Uterus (tissue), 2 donors: ENCODE results near the gene BBS9.

Source experiments
- POLR2A ChIP-seq, 2 donors: fragments of 450-650 bp; IDR thresholded peaks; one replicate each; pipeline ENCODE4 v1.6.1; 2016; ENCODE audit warnings: antibody characterized with exemption in 2 of 2, mild to moderate bottlenecking in 1 of 2, moderate library complexity in 1 of 2
- TF ChIP-seq, protein P1 (sequence below), 4 experiments: fragments of 200-600 bp in 2 of 4; fragments of 450-650 bp in 2 of 4; sonication (generic) in 2 of 4; IDR thresholded peaks; one replicate each; pipeline ENCODE4 v1.5.1; 2016 to 2019; ENCODE audit warnings: antibody characterized with exemption in 4 of 4, mild to moderate bottlenecking in 2 of 4, moderate library complexity in 1 of 4

DNA sequence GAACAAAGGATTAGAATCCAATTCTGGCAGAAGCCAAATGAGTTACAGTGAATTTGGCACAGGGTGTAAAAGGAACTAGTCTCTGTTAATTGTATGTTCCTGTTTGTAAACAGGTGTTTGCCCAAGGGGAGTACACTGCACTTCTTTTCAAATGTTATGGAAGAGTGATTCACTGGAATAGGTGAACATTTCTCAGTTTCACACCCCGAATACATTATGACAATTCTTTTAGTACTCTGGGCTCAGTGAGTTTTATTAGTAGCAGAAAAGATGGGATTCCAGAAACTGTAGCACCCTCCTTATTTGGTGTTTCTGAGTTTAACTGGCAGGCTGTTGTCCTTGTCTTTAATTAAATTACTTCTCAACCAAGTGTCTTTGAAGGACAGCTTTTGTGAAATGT, 329.2 kb downstream of the BBS9 start:
- TF ChIP-seq, protein P1, sequence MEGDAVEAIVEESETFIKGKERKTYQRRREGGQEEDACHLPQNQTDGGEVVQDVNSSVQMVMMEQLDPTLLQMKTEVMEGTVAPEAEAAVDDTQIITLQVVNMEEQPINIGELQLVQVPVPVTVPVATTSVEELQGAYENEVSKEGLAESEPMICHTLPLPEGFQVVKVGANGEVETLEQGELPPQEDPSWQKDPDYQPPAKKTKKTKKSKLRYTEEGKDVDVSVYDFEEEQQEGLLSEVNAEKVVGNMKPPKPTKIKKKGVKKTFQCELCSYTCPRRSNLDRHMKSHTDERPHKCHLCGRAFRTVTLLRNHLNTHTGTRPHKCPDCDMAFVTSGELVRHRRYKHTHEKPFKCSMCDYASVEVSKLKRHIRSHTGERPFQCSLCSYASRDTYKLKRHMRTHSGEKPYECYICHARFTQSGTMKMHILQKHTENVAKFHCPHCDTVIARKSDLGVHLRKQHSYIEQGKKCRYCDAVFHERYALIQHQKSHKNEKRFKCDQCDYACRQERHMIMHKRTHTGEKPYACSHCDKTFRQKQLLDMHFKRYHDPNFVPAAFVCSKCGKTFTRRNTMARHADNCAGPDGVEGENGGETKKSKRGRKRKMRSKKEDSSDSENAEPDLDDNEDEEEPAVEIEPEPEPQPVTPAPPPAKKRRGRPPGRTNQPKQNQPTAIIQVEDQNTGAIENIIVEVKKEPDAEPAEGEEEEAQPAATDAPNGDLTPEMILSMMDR (IDR thresholded peaks at IDR 0.05): no peak
- TF ChIP-seq POLR2A (IDR thresholded peaks at IDR 0.05): no peak
